DMS153 treated with DMSO at 0.1 percent for 48 hours (cell line): ENCODE results near the gene SLF2.
A peak's percentile ranks its signal among the peaks of the same experiment; 100 is the strongest.
"Not testable (repeated sequence)": the region's sequence is repeated elsewhere in the genome, so short reads cannot be mapped to it uniquely, and the experiment has no call there.

Experiments used
- DNase-seq: peaks from one replicate; lab custom pipeline; 2025; ENCODE audit not compliant: unreplicated experiment; lab: John Stamatoyannopoulos, UW

The SLF2 gene

GRCh38 chr10:100962351-100963080 is 49.8 kb downstream of the SLF2 start:
- no peak for DNase-seq

DNA sequence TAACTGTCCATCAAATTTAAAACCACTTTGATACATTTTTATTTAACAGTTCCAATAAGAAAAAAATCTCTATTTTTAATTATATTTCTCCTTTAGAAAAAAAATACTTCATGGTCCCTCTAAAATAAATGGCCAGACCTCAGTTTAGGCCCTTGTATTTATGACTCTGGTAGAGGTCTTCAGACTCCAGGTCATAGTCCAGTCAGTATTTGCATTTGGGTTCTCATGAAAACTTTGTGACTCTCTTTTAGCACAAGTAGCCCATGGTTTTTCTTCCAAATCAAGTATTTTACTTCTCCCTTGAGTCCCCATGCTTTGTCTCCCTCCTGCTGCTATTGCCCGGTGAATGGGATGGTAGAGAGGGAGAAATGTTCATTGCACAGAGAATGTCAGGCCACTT is 51.1 kb downstream of the SLF2 start:
- no peak for DNase-seq

DNA sequence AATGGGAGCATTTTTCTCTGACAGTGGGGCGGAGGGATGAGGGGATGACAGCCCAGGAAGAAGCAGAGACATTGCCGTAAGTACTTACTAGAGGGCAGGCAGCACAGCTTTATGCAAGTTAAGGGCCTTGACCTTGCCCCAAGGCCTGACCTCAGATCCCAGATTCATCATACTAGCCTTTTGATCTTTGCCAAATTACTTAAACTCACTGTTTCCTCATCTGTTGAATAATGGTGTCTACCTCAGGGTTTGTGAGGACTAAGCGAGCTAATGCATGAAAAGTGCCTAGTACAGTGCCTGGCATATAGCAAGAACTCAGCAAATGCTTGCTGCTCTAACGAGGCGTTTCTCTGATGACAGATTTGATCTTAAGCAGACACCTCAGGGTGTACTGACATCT is 53.1 kb downstream of the SLF2 start:
- DNase-seq = no peak

DNA sequence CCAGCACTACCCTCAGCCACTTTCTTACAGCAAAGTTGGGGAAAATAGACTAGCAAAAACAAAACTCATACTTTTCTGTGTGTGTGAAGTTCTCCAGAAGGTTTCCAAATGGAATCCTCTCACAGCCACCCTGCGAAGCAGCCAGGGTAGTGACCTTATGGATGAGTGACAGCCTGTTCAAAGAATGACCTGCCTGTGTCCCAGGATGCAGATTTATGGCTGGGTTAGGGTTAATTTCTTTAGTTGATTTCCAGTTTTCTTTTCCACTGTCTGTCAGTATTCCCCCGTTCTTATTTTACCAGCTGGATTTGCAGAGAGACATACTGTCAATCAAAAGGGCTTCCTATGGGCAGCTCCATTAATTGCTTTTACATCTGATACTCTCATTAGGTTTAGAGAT is 54.1 kb downstream of the SLF2 start:
- DNase-seq = no peak

DNA sequence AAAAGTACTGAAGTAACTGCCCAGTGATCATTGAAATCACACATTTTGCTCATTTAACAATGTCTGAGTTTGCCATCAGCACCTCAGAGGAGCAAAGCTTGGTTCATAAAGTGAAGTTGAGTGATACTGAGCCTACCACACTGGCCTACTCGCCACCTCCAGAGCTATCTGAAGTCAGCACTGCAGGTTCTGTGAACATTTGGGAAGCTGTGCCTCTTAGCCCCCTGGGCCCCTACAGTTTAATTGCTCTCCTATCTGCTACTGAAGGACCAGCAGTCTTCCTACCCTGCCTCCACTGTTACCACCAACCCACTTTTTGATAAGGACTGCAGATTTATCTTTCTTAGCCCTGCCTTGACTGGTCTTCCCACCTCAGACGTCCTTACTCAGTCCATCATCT is 54.6 kb downstream of the SLF2 start:
- DNase-seq = no peak

GRCh38 chr10:100968062-100968736 is 55.4 kb downstream of the SLF2 start:
- no peak for DNase-seq

- no peak for DNase-seq
These were observed 56.1 kb downstream of the SLF2 start for GRCh38 chr10:100968863-100969186.

DNA sequence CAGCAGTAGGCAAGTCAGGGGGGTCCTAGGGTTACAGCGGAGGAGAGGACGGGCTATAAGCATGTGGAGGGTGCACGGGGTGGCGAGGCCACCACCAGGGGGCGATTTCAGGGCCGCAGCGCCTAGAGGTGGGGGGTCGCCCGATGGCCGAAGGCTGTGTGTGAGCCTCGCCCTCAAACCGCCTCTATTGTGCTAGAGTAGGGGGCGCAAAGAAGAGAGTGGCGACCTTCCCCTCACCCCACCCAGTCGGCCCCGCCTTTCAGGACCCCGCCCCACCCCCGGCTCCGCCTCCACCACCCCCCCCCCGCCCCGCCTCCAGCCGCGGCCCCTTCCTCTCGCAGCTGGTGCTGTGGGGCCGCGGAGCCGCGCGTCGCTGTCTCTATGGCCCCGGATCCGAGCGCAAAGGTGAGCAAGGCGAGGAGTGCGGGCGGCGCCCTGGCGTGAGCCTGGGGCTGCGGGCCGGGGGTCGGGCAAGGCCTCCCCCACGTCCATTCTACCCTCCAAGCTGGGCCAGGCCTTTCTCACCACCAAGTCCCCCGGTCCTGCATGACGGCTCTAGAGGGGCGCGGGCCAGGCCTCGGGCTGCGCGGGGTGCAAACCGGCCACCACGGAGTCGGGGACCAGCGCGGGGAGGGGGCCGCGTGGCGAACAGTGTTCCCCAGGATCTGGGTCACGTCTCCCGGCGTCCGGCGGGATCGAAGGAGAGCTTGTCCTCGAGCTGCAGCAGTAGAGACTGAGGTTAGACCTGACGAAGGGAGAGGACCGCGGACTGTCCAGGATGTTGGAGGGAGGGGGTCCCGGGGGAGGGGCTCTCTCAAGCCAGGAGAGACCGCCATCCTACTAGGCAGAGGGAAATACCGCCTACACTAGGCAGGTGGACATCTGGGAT is 56.7 kb downstream of the SLF2 start, which contains the start of gene SEMA4G:
SEMA4G (plus strand) TSS at position 318 of the 889 bp plus-strand sequence. CDS start 3,409 bp downstream, outside the sequence.
- peak; percentile 17 for DNase-seq

DNA sequence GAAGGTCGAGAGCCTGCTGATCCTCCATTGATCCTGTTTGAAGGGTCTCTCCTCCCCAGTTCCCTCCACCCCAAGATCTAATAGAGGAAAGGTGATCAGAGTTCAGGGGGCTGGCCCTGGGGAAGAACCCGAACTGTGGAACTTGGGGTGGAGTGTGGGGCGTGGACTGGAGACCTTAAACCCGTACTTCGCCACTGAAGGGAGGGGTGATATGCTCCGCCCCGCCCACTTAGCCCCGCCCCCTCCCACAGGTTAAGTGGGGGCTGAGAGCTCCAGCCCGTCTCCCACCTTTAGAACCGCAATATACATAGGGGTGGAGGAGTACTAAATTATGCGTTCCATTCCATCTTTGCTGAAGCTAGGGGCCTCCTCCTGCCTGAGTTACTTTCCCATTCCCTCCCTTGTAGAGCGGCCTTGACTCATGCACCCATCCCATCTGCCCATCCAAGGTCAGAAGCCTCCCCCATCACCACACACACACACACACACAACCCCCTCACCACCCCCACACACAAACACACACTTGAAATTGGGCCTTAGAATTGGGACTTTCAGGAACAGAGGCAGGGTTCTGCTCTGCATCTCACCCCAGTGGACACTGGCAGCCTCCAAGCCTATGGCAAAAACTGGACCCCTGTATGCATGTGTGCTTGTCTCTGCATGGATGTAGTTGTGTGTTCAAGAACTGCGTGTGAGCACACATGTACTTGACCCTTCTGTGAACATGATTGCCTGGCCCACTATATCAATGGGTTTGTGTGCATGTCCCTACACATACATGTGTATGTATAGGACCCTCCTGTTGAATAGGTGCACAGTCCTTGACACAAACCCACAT is 57.5 kb downstream of the SLF2 start:
- peak; percentile 29 for DNase-seq

- DNase-seq = no peak
These were observed 58.4 kb downstream of the SLF2 start for GRCh38 chr10:100970914-100971811.

DNA sequence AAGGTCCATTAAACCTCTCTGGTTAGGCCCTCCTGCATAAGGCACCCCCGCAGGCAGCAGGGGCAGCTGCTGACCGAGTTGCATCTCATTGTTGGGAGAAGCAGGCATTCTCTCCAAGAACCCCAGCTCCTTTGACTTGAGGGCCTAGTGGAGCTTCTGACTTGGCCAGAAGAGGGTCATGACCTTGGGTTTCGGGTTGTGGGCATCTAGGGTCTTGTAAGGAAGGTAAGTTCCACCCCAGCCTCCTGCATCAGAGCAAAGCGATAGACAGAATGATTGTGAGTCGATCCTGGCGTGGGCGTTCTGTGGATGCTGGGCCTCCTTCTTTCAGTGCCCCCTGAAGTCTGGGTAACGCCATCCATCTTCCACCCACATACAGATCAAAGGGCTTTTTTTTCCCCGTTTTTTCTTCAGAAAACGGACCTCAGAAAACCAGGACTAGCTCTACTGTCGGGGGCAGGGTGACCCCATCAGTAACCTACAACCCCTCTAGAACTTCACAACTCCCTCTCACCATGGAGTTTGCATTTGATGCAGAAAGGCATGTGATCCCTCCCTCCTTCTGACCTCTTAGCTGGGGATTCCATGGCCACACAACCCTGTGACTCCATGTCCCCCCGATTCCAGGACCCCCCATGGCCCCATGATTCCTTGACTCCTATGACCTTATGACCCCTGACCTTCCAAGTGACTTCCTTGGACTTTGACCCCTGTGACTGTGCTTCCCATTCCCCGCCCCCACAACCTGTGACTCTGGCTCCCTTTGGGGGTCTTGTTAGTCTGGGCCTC is 59.5 kb downstream of the SLF2 start:
- DNase-seq = no peak

DNA sequence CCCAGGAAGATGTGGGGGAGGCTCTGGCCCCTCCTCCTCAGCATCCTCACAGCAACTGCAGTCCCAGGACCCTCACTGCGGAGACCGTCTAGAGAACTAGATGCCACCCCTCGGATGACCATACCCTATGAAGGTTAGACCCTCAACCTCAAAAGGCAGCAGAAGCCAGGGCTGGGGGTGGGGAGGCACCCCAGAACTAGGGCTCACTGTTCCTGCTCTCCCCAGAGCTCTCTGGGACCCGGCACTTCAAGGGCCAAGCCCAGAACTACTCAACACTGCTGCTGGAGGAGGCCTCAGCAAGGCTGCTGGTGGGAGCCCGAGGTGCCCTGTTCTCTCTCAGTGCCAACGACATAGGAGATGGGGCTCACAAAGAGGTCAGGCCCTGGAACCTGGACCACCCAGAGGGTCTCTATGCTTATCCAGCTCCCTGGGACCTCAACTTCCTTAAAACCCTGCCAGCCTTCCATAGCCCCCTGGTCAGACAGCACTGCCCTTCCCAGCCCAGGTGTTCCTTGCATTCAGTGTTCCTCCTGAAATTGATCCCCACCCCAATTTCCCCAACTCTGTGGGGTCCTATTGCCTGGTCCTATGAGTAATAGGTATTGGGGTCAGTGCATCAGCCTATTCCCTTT is 60.3 kb downstream of the SLF2 start:
- DNase-seq = no peak

DNA sequence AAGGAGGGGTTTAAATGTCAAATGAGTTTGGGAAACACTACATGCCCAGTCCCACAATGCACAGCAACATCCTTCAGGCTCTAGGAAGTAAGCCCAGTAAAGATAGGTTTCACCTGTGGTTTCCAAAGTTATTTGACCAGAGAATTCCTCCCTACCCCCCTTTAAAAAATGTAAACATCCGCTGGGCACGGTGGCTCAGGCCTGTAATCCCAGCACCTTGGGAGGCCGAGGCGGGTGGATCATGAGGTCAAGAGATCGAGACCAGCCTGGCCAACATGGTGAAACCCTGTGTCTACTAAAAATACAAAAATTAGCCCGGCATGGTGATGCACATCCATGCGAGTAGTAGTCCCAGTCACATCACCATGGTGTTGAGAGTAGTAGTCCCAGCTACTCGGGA is 62.6 kb downstream of the SLF2 start:
- not testable (repeated sequence) for DNase-seq

DNA sequence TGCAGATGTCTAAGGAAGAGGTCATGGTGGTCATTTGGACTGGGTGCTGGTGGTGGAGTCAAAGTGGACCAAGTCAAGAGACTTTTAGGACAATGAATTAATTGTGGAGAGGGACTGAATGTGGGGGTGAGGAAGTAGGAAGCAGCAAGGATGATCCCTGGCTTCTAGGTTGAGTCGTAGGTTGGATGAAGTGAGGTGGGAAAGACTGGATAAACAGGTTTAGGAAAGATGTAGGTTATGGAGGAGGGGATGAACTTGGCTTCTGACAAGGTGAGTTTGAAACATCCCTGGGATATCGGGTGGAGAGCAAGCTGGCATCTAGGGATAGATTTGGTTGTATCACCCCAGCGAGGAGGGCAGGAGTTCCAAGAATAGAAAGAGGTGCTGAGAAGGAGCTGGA is 64.1 kb downstream of the SLF2 start:
- no peak for DNase-seq

DNA sequence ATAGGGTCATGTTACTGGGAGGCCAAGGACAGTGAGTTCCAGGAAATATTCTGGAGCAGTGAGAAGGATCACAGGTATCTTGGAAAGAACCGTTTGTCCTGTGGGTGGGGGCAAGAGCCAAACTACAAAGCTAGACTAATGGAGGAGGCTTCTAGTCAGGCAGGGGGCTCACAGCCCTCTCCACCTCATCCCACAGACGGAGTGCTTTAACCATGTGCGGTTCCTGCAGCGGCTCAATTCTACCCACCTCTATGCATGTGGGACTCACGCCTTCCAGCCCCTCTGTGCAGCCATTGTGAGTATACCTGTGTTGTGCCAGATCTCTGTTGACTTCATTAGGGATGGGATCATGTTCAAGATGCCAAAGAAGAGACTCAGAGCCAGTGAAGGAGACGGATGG is 64.7 kb downstream of the SLF2 start:
- DNase-seq = no peak

DNA sequence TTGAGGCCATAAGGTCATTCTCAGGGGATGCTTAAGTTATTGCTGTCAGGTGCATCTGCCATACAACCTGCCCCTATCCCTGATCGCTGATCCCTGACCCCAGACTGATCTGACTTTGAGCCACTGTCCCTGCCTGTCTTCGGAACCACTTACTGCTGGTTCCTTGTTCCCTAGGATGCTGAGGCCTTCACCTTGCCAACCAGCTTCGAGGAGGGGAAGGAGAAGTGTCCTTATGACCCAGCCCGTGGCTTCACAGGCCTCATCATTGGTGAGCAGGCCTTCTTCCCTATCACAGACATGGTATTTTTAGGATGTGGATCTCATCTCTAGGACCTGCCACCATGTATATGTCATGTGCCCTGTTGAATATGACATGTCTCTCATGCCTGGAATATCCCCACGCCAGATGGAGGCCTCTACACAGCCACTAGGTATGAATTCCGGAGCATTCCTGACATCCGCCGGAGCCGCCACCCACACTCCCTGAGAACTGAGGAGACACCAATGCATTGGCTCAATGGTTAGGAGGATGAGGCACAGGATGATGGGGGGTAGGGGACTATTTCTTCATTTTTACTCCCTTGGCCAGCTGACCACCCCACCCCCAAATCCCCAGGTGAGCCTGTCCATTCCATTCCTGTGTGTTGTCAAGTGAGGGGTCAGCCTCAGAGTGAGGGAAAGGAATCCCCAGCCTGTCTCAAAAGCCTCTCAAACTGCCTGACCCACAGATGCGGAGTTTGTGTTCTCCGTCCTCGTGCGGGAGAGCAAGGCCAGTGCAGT is 65.5 kb downstream of the SLF2 start:
- DNase-seq = no peak

DNA sequence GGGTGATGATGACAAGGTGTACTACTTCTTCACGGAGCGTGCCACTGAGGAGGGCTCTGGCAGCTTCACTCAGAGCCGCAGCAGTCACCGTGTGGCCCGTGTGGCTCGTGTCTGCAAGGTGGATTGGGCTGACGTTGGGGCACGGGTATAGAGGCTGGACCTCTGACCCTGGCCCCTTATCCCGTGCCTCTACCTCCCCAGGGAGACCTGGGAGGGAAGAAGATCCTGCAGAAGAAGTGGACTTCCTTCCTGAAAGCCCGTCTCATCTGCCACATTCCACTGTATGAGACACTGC is 66.1 kb downstream of the SLF2 start:
- DNase-seq = no peak

GRCh38 chr10:100979791-100980272 is 67.1 kb downstream of the SLF2 start:
- no peak for DNase-seq
